Measurements from ENCODE around the gene CELF1. TPM values are rescaled to one million over a fixed set of nuclear protein-coding genes. Genes with fewer than 3 reads are reported as not detected.

Gene CELF1
- total RNA-seq, 1 donor from 2014 or later: 173 TPM

DNA sequence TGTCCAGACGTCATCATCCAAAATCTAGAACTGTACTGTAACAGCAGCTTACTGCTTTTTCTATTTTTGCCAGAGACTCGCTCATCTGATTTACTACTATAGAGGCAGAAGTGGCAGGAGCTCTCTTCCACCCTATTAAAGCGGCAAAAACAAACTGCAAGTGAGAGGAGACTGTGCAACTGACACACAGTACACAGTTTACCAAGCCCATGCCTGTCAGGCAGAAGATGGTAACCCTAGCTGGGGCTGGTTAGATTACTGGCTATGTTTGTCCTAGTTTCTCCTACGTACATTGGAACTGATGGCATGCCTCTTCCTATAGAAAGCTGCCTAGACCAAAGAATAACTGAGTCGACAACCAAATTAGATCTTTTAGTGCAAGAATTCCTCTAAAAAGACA, 51.8 kb downstream of the CELF1 start:
- H3K4me3 ChIP-seq: no peak overlapping the region
- peaks cover 98% of the 10 kb centered on the region for H4K20me1 ChIP-seq (ENCODE audit: low read depth)
- Mint-ChIP-seq H3K36me3 (peaks cover 17% of the 10 kb centered on the region), H3K27me3 (ENCODE audit: insufficient read depth, low read depth) (no peaks in the 10 kb centered on the region), H3K27ac (no peak overlapping the region), H3K4me1 (peaks cover 17% of the 10 kb centered on the region), H3K4me3 (no peak overlapping the region), H3K9me3 (no peaks in the 10 kb centered on the region)
- H3K9ac ChIP-seq: no peak overlapping the region
- H3F3A ChIP-seq (ENCODE audit: low read depth): peaks cover 6% of the 10 kb centered on the region
- no peak for TF ChIP-seq EZH2 (IDR thresholded peaks at IDR 0.05)
- TF ChIP-seq, protein P1, sequence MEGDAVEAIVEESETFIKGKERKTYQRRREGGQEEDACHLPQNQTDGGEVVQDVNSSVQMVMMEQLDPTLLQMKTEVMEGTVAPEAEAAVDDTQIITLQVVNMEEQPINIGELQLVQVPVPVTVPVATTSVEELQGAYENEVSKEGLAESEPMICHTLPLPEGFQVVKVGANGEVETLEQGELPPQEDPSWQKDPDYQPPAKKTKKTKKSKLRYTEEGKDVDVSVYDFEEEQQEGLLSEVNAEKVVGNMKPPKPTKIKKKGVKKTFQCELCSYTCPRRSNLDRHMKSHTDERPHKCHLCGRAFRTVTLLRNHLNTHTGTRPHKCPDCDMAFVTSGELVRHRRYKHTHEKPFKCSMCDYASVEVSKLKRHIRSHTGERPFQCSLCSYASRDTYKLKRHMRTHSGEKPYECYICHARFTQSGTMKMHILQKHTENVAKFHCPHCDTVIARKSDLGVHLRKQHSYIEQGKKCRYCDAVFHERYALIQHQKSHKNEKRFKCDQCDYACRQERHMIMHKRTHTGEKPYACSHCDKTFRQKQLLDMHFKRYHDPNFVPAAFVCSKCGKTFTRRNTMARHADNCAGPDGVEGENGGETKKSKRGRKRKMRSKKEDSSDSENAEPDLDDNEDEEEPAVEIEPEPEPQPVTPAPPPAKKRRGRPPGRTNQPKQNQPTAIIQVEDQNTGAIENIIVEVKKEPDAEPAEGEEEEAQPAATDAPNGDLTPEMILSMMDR (IDR thresholded peaks at IDR 0.05): no peak
- no peak for TF ChIP-seq EZH2phosphoT487 (IDR thresholded peaks at IDR 0.05)
- no peak overlapping the region for H3K4me2 ChIP-seq
- peaks cover 3% of the 10 kb centered on the region for H3K36me3 ChIP-seq
- no peak overlapping the region for H2AFZ ChIP-seq (replicated peaks)
- DNase-seq (ENCODE audit: low spot score): no peak
- no peaks in the 10 kb centered on the region for H3K27me3 ChIP-seq
- H3K9me3 ChIP-seq (ENCODE audit: low read depth): no peaks in the 10 kb centered on the region
- H3K27ac ChIP-seq: no peak overlapping the region
- peaks cover 100% of the 10 kb centered on the region for H3K79me2 ChIP-seq (ENCODE audit: low read depth)
- H3K4me1 ChIP-seq: peaks cover 24% of the 10 kb centered on the region

GRCh38 chr11:47500121-47500520, 52.8 kb downstream of the CELF1 start:
- TF ChIP-seq EZH2phosphoT487 (IDR thresholded peaks at IDR 0.05) (no peak), EZH2 (IDR thresholded peaks at IDR 0.05) (no peak)
- TF ChIP-seq, protein P1 (IDR thresholded peaks at IDR 0.05): no peak
- Mint-ChIP-seq H3K27me3 (ENCODE audit: insufficient read depth, low read depth) (no peaks in the 10 kb centered on the region), H3K4me3 (no peak overlapping the region), H3K9me3 (no peaks in the 10 kb centered on the region), H3K36me3 (peaks cover 16% of the 10 kb centered on the region), H3K4me1 (peaks cover 16% of the 10 kb centered on the region), H3K27ac (no peak overlapping the region)
- H3K9me3 ChIP-seq (ENCODE audit: low read depth): no peaks in the 10 kb centered on the region
- no peak for DNase-seq (ENCODE audit: low spot score)
- H3K27me3 ChIP-seq: no peaks in the 10 kb centered on the region
- H3K4me1 ChIP-seq: peaks cover 24% of the 10 kb centered on the region
- peaks cover 100% of the 10 kb centered on the region for H3K79me2 ChIP-seq (ENCODE audit: low read depth)
- no peak overlapping the region for H3K9ac ChIP-seq
- peak overlapping the region; percentile 43 for H3K27ac ChIP-seq
- H3F3A ChIP-seq (ENCODE audit: low read depth): peaks cover 6% of the 10 kb centered on the region
- peaks cover 98% of the 10 kb centered on the region for H4K20me1 ChIP-seq (ENCODE audit: low read depth)
- H2AFZ ChIP-seq (replicated peaks): no peak overlapping the region
- no peak overlapping the region for H3K4me3 ChIP-seq
- H3K4me2 ChIP-seq: no peak overlapping the region
- peaks cover 3% of the 10 kb centered on the region for H3K36me3 ChIP-seq

DNA sequence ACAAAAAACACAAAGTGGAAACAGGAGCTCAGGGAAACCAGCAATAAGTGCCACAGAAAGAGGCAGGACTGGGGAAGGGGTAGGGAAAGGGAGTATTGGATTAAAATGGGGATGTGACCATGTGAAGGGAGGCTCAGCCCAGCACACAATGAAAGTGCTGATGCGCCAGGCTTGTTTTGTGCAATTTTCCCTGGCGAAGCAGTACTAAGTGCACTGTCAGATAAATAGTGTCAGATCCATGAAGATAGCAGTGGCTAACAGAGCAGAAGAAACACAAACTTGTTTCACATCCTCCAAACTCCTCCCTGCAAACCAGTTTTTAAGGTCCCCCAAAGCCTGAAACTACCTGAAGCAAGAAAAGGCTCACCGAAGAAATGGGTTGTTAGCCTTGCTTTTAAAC, 53.3 kb downstream of the CELF1 start:
- Mint-ChIP-seq H3K4me3 (no peak overlapping the region), H3K27me3 (ENCODE audit: insufficient read depth, low read depth) (no peaks in the 10 kb centered on the region), H3K9me3 (no peaks in the 10 kb centered on the region), H3K27ac (peak overlapping the region; percentile 19), H3K4me1 (peaks cover 13% of the 10 kb centered on the region), H3K36me3 (peaks cover 15% of the 10 kb centered on the region)
- no peak for TF ChIP-seq EZH2phosphoT487 (IDR thresholded peaks at IDR 0.05)
- TF ChIP-seq, protein P1 (IDR thresholded peaks at IDR 0.05): no peak
- no peak for TF ChIP-seq EZH2 (IDR thresholded peaks at IDR 0.05)
- Histone ChIP-seq H3K4me3 (no peak overlapping the region), H3K9ac (no peak overlapping the region), H3K4me1 (peaks cover 24% of the 10 kb centered on the region), H3F3A (ENCODE audit: low read depth) (peaks cover 6% of the 10 kb centered on the region), H3K36me3 (peaks cover 3% of the 10 kb centered on the region), H2AFZ (replicated peaks) (no peak overlapping the region), H3K79me2 (ENCODE audit: low read depth) (peaks cover 100% of the 10 kb centered on the region), H4K20me1 (ENCODE audit: low read depth) (peaks cover 98% of the 10 kb centered on the region), H3K4me2 (no peak overlapping the region), H3K27me3 (no peaks in the 10 kb centered on the region), H3K27ac (peak overlapping the region; percentile 43), H3K9me3 (ENCODE audit: low read depth) (no peaks in the 10 kb centered on the region)
- no peak for DNase-seq (ENCODE audit: low spot score)

All from neural progenitor cell (in vitro differentiated cells).